Measurements from ENCODE around the gene ZZZ3.
"Not testable (repeated sequence)": the region's sequence is repeated elsewhere in the genome, so short reads cannot be mapped to it uniquely, and the experiment has no call there.

Gene ZZZ3

GRCh38 chr1:77671836-77672235 lies 10.6 kb downstream of the ZZZ3 start:
- DNase-seq (ENCODE audit: low read depth in 3 of 3, low spot score in 1 of 3): no peak

GRCh38 chr1:77670330-77670729 lies 12.1 kb downstream of the ZZZ3 start:
- DNase-seq (ENCODE audit: low read depth in 3 of 3, low spot score in 1 of 3): no peak

- no peak for DNase-seq (ENCODE audit: low read depth in 3 of 3, low spot score in 1 of 3)
These were observed 13.5 kb downstream of the ZZZ3 start for GRCh38 chr1:77668924-77669449.

DNA sequence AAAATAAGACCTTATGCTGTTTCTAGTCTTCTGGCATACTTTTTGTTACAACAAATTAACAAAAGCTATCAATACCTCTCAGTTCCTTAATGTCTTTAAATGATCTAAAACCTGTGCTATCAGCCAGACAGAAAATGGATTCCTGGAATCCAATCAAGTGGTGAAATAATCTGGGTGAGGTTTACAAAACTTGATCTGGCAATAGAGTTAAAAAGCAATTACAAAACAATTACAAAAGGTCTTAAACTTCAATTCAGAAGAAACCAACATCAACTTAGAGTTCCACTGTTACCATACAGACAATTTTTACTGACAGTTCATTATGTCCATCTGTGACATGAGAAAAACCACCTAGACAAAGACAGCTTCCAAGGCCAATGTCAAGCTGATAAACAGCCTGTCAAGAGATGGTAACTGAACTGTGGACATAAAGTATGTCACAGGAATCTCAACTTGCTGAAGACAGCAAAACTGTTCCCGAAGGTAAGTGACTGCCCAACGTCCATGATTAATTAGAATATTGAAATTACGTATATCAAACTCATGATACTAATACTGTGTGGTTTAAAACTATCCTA lies 17.4 kb downstream of the ZZZ3 start:
- no peak for DNase-seq (ENCODE audit: low read depth in 3 of 3, low spot score in 1 of 3)

- DNase-seq (ENCODE audit: low read depth in 3 of 3, low spot score in 1 of 3): no peak
These were observed 20.8 kb downstream of the ZZZ3 start for GRCh38 chr1:77661696-77662095.

DNA sequence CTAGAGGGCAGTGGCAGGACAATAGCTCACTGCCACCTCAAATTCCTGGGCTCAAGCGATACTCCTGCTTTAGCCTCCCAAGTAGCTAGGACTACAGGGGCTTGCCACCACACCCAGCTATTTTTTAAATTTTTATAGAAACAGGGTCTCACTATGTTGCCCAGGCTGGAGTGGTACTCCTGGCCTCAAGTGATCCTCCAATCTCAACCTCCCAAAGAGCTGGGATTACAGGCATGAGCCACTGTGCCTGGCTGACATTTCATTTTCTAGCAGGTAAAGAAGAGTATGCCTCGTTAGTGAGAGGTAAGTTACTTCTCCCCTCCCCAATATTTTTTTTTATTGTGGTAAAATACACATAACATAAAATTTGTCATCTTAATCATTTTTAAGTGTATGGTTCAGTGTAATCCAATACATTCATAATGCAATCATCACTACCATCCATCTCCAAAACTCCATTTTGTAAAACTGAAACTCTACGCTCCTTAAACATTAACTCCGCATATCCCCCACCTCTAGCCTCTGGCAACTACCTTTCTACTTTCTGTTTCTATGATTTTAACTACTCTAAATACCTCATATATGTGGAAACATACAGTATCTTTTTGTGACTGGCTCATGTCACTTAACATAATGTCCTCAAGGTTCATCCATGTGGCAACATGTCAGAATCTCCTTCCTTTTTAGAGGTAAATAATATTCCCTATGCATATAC lies 22.4 kb downstream of the ZZZ3 start:
- no peak for DNase-seq (ENCODE audit: low read depth in 3 of 3, low spot score in 1 of 3)

GRCh38 chr1:77658271-77658670 lies 24.2 kb downstream of the ZZZ3 start:
- no peak for DNase-seq (ENCODE audit: low read depth in 3 of 3, low spot score in 1 of 3)

DNA sequence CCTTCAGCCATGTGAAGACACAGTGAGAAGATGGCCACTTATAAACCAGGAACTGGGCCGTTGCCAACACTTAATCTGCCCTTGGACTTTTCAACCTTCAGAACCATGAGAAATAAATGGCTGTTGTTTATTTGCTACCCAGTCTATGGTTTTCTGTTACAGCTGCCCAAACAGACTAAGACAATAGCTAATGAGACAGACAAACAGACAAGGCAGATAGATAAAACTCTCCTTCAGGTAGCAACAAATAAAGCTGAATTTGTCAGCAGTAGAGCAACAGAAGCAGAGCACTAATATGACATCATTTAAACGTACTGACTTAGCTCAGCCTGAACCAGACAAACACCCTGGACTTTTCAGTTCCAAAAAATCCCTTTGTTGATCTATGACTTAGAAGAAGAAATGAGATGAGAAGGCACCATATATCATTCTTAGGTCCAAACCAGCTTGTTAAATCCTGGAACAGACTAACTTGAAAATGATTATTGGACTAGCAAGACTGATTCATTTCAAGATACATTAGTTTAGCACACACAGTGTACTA lies 27.0 kb downstream of the ZZZ3 start:
- DNase-seq (ENCODE audit: low read depth in 3 of 3, low spot score in 1 of 3): no peak

DNA sequence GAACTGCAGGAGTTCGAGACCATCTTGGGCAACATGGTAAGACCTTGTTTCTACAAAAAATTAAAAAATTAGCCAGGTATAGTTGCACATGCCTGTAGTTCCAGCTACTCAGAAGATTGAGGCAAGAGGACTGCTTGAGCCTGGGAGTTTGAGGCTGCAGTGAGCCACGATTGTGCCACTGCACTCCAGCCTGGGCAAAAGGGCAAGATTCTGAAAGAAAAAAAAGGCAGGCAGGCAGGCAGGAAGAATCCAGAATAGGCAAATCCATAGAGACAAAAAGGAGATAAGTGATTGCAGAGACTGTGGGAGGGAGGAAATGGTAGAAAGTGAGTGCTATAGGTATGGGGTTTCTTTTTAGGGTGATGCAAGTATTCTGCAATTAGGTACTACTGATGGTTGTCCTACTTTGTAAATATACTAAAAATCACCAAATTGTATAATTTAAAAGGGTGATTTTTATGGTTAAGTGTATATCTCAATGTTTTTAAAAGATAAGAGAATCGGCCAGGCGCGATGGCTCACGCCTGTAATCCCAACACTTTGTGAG lies 29.4 kb downstream of the ZZZ3 start:
- no peak for DNase-seq (ENCODE audit: low read depth in 3 of 3, low spot score in 1 of 3)

GRCh38 chr1:77652268-77652667 lies 30.2 kb downstream of the ZZZ3 start:
- DNase-seq (ENCODE audit: low read depth in 3 of 3, low spot score in 1 of 3): no peak

GRCh38 chr1:77649127-77649526 lies 33.3 kb downstream of the ZZZ3 start:
- DNase-seq (ENCODE audit: low read depth in 3 of 3, low spot score in 1 of 3): no peak

- not testable (repeated sequence) for DNase-seq (ENCODE audit: low read depth in 3 of 3, low spot score in 1 of 3)
These were observed 36.2 kb downstream of the ZZZ3 start for GRCh38 chr1:77646224-77646623.

DNA sequence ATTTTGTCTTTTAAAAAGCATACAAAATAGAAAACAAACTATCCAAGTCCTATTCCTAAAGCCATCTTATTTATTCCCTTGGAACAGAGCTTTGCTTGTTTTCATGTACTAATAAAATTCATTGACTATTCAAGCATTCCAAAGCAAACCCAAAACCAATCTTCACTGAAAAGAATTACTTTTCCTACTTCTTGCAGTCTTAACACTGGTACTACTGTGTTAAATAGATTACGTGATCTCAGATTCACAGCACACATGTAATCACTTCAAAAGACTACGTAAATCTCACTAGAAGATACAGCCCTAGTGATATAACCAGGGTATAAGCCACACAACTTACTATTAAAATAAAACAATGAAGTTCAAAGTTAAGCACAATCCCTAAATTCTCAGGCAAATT lies 39.0 kb downstream of the ZZZ3 start:
- DNase-seq (ENCODE audit: low read depth in 3 of 3, low spot score in 1 of 3): no peak

DNA sequence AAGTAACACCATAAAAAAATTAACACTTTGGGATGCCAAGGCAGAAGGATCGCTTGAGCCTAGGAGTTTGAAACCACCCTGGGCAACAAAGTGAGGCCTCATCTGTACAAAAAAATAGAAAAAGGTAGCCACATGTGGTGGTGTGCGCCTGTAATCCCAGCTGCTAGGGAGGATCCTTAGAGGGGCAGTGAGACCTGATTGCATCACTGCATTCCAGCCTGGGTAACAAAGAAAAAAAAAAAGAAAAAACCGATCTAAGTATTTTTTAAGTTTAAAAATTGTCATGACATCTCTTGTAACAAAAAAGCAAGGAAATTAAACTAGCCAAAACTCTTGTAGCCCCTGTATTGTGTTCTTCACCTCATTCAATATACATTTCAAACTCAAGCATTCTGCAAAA lies 39.5 kb downstream of the ZZZ3 start:
- DNase-seq (ENCODE audit: low read depth in 3 of 3, low spot score in 1 of 3): no peak

DNA sequence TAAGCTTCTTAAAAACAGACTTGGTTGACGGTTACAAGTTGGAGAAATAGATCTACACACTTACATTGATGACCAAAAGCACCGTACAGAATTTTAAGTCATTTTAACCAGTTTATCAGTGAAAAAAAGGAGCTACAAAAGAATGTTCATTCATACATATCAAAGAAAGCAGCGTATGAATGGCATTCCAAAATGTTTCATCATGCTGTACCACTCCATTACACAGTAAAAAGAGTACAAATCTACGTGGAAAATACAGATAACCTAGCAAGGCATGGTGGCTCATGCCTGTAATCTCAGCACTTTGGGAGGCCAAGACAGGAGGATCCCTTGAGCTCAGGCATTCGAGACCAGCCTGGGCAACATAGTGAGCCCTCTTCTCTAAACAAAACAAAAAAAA lies 40.3 kb downstream of the ZZZ3 start:
- DNase-seq (ENCODE audit: low read depth in 3 of 3, low spot score in 1 of 3): no peak

GRCh38 chr1:77639557-77640069 lies 42.8 kb downstream of the ZZZ3 start:
- DNase-seq (ENCODE audit: low read depth in 3 of 3, low spot score in 1 of 3): no peak

- no peak for DNase-seq (ENCODE audit: low read depth in 3 of 3, low spot score in 1 of 3)
These were observed 43.4 kb downstream of the ZZZ3 start for GRCh38 chr1:77639056-77639455.

DNA sequence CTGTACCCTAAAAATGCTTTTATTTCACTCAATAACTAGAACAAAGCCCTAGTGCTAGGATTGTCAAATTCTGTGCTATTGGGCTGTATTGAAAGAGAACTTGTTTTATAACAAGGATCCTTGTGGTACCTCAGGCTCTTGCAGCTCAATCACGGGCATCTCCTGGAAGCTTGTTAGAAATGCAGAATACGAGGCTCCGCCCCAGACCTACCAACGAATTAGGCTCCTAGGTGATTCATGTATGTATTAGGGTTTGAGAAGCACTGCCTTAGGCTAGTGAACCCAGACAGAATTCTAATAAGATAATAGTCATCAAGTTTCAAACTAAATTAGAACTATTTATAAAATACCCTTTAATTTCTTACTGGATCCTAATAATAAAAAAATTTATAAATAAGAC lies 45.6 kb downstream of the ZZZ3 start:
- no peak for DNase-seq (ENCODE audit: low read depth in 3 of 3, low spot score in 1 of 3)
